ENCODE results near the gene SAMSN1.

- no peak for TF ChIP-seq CTCF (IDR thresholded peaks at IDR 0.05)
- no peak for TF ChIP-seq POLR2AphosphoS5 (IDR thresholded peaks at IDR 0.05)
- TF ChIP-seq POLR2A (IDR thresholded peaks at IDR 0.05; ENCODE audit: low read depth): no peak
- no peak for TF ChIP-seq EP300 (IDR thresholded peaks at IDR 0.05)
Observed at GRCh38 chr21:14594967-14595366, 48.9 kb upstream of the SAMSN1 start.
